ENCODE data around the gene GOLGA6L9.
"Not testable (repeated sequence)": the region's sequence is repeated elsewhere in the genome, so short reads cannot be mapped to it uniquely, and the experiment has no call there.

GOLGA6L9 gene

GRCh38 chr15:82469381-82469780 lies 39.8 kb downstream of the GOLGA6L9 start:
- DNase-seq: not testable (repeated sequence)

GRCh38 chr15:82472269-82472982 lies 42.8 kb downstream of the GOLGA6L9 start:
- not testable (repeated sequence) for DNase-seq

GRCh38 chr15:82474596-82475325 lies 45.1 kb downstream of the GOLGA6L9 start:
- not testable (repeated sequence) for DNase-seq

GRCh38 chr15:82475345-82475967 lies 45.8 kb downstream of the GOLGA6L9 start:
- DNase-seq: not testable (repeated sequence)

GRCh38 chr15:82476697-82477342 lies 47.2 kb downstream of the GOLGA6L9 start:
- DNase-seq: not testable (repeated sequence)

GRCh38 chr15:82477343-82478057 lies 47.9 kb downstream of the GOLGA6L9 start:
- DNase-seq: not testable (repeated sequence)

Data from activated naive CD4-positive, alpha-beta T cell treated with Interleukin-2 at 50 U/mL for 16 hours (primary cell).